ENCODE results near the gene LIN7A. TPM values are rescaled to one million over a fixed set of nuclear protein-coding genes. Genes with fewer than 3 reads are reported as not detected.

Gene LIN7A
- total and polyA plus RNA-seq, 11 donors, result 7.5 to 21.6 (median 14.6) TPM

MicroRNA genes within 50 kb of the gene (microRNA counts, 767-probe panel; counts per million panel counts)
- microRNA hsa-miR-617 (71.6 to 1,472 counts per million in 2 donors), microRNA hsa-miR-618 (2,085 to 2,099 counts per million in 2 donors)

Small RNAs within 50 kb of the gene (microRNA-seq; reads per million reads assigned to microRNA genes)
- gene MIR617 (0 reads per million in 4 donors), gene MIR618 (5.4 to 16.9 (median 7.8) reads per million in 4 donors)

Other genes with a start within 250 kb of the LIN7A start
- gene MYF6, start 230.3 kb downstream of the LIN7A start, total RNA-seq, result under 1 TPM in 3 of 9 donors, not detected in 6; 0.21 to 0.69 (median 0.47) TPM
- gene MYF6, start 230.3 kb downstream of the LIN7A start, polyA plus RNA-seq, result not detected
- not detected for gene MYF5, start 221.0 kb downstream of the LIN7A start, total RNA-seq
- gene MYF5, start 221.0 kb downstream of the LIN7A start, polyA plus RNA-seq, result not detected
- gene ACSS3, start 140.1 kb upstream of the LIN7A start, total RNA-seq, result 10 to 100 TPM; 19.3 to 36.0 (median 28.9) TPM
- gene ACSS3, start 140.1 kb upstream of the LIN7A start, polyA plus RNA-seq, result 10 to 100 TPM in 1 of 2 donors, 1 to 10 TPM in 1; 8.6 to 17.7 TPM

All from heart left ventricle (tissue), 11 donors.